ENCODE measurements around the gene CDYL2. TPM values are rescaled to one million over a fixed set of nuclear protein-coding genes. Genes with fewer than 3 reads are reported as not detected.
"Not testable (repeated sequence)": the region's sequence is repeated elsewhere in the genome, so short reads cannot be mapped to it uniquely, and the experiment has no call there.

Gene CDYL2
- polyA plus RNA-seq, 1 donor from 2014 or later: 2.6 TPM

DNA sequence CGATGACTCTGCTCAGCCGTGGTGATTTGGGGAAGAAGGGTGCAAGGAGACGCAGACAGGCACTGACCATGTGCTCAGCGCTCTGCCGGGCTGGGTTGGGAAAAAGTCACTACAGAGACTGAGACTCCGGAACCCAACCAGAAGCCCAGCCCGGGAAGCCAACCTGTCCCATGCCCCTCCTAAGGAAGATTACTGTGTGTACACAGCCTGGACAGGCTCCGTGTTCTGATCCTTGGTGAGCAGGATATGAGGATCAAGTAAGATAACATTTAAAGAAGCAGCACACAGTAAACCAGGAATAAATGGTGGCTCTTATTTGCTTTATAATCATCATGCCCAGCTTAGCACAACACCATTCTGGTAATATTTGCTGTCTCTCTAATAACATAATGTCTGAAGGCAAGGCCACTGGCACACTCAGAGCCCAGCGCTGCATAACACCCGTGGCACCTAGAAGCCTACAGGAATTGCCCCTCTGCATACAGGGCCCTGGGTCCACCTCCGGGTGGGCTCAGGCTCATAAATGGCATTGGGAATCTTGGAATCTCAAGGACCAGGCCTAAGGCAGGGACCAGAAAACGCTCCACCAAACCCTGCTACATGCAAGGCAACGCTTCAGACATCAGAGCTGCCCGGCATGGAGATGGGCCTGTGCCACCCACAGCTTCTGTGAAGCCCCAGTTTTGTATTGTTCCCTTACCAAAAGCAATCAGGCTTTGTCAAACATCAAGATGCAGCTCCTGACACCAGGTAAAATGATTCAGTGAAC, 150.1 kb downstream of the CDYL2 start:
- no peaks in the 10 kb centered on the region for H4K20me1 ChIP-seq (ENCODE audit: insufficient read depth)
- H3K9me3 ChIP-seq (ENCODE audit: low read length): peaks cover 4% of the 10 kb centered on the region
- TF ChIP-seq MXI1 (conservative IDR thresholded peaks at IDR 0.05; ENCODE audit: poor library complexity, severe bottlenecking) (no peak), POLR2AphosphoS5 (IDR thresholded peaks at IDR 0.05) (no peak), EP300 (conservative IDR thresholded peaks at IDR 0.05; ENCODE audit: poor library complexity, severe bottlenecking) (no peak), SMC3 (conservative IDR thresholded peaks at IDR 0.05; ENCODE audit: poor library complexity) (no peak), RAD21 (conservative IDR thresholded peaks at IDR 0.05) (no peak), EZH2 (IDR thresholded peaks at IDR 0.05; ENCODE audit: borderline replicate concordance, insufficient read depth, low read length, poor library complexity, severe bottlenecking) (no peak), TAF1 (IDR thresholded peaks at IDR 0.05; ENCODE audit: low read depth) (no peak)
- TF ChIP-seq, protein P1, sequence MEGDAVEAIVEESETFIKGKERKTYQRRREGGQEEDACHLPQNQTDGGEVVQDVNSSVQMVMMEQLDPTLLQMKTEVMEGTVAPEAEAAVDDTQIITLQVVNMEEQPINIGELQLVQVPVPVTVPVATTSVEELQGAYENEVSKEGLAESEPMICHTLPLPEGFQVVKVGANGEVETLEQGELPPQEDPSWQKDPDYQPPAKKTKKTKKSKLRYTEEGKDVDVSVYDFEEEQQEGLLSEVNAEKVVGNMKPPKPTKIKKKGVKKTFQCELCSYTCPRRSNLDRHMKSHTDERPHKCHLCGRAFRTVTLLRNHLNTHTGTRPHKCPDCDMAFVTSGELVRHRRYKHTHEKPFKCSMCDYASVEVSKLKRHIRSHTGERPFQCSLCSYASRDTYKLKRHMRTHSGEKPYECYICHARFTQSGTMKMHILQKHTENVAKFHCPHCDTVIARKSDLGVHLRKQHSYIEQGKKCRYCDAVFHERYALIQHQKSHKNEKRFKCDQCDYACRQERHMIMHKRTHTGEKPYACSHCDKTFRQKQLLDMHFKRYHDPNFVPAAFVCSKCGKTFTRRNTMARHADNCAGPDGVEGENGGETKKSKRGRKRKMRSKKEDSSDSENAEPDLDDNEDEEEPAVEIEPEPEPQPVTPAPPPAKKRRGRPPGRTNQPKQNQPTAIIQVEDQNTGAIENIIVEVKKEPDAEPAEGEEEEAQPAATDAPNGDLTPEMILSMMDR (IDR thresholded peaks at IDR 0.05; ENCODE audit: poor library complexity, severe bottlenecking): no peak
- TF ChIP-seq, protein P2, sequence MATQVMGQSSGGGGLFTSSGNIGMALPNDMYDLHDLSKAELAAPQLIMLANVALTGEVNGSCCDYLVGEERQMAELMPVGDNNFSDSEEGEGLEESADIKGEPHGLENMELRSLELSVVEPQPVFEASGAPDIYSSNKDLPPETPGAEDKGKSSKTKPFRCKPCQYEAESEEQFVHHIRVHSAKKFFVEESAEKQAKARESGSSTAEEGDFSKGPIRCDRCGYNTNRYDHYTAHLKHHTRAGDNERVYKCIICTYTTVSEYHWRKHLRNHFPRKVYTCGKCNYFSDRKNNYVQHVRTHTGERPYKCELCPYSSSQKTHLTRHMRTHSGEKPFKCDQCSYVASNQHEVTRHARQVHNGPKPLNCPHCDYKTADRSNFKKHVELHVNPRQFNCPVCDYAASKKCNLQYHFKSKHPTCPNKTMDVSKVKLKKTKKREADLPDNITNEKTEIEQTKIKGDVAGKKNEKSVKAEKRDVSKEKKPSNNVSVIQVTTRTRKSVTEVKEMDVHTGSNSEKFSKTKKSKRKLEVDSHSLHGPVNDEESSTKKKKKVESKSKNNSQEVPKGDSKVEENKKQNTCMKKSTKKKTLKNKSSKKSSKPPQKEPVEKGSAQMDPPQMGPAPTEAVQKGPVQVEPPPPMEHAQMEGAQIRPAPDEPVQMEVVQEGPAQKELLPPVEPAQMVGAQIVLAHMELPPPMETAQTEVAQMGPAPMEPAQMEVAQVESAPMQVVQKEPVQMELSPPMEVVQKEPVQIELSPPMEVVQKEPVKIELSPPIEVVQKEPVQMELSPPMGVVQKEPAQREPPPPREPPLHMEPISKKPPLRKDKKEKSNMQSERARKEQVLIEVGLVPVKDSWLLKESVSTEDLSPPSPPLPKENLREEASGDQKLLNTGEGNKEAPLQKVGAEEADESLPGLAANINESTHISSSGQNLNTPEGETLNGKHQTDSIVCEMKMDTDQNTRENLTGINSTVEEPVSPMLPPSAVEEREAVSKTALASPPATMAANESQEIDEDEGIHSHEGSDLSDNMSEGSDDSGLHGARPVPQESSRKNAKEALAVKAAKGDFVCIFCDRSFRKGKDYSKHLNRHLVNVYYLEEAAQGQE (IDR thresholded peaks at IDR 0.05; ENCODE audit: borderline replicate concordance): no peak
- no peak overlapping the region for H3K27ac ChIP-seq (ENCODE audit: low read length)
- H3K4me3 ChIP-seq (ENCODE audit: low read length): no peak overlapping the region
- H3F3A ChIP-seq (ENCODE audit: insufficient read depth, low read length, poor library complexity, severe bottlenecking): no peaks in the 10 kb centered on the region
- H3K9ac ChIP-seq (ENCODE audit: low read length): no peak overlapping the region
- H2AFZ ChIP-seq (ENCODE audit: low read depth, low read length): no peak overlapping the region
- H3K79me2 ChIP-seq (replicated peaks; ENCODE audit: insufficient read depth, low read length): no peaks in the 10 kb centered on the region
- H3K4me2 ChIP-seq (ENCODE audit: low read length): no peak overlapping the region
- H3K9me2 ChIP-seq (ENCODE audit: insufficient read depth, low read length): no peaks in the 10 kb centered on the region
- H3K36me3 ChIP-seq (ENCODE audit: insufficient read depth, low read length): no peaks in the 10 kb centered on the region
- no peaks in the 10 kb centered on the region for H3K27me3 ChIP-seq (ENCODE audit: insufficient read depth, low read depth, low read length)

GRCh38 chr16:80652441-80652840, 152.0 kb downstream of the CDYL2 start:
- no peak overlapping the region for H3K27ac ChIP-seq (ENCODE audit: low read length)
- no peaks in the 10 kb centered on the region for H3K36me3 ChIP-seq (ENCODE audit: insufficient read depth, low read length)
- no peak overlapping the region for H3K4me2 ChIP-seq (ENCODE audit: low read length)
- no peaks in the 10 kb centered on the region for H3K27me3 ChIP-seq (ENCODE audit: insufficient read depth, low read depth, low read length)
- H3K4me3 ChIP-seq (ENCODE audit: low read length): no peak overlapping the region
- H2AFZ ChIP-seq (ENCODE audit: low read depth, low read length): no peak overlapping the region
- no peak overlapping the region for H3K9ac ChIP-seq (ENCODE audit: low read length)
- H3K79me2 ChIP-seq (replicated peaks; ENCODE audit: insufficient read depth, low read length): no peaks in the 10 kb centered on the region
- TF ChIP-seq EP300 (conservative IDR thresholded peaks at IDR 0.05; ENCODE audit: poor library complexity, severe bottlenecking) (no peak), TAF1 (IDR thresholded peaks at IDR 0.05; ENCODE audit: low read depth) (no peak)
- no peaks in the 10 kb centered on the region for H3F3A ChIP-seq (ENCODE audit: insufficient read depth, low read length, poor library complexity, severe bottlenecking)
- peaks cover 4% of the 10 kb centered on the region for H3K9me3 ChIP-seq (ENCODE audit: low read length)
- no peaks in the 10 kb centered on the region for H4K20me1 ChIP-seq (ENCODE audit: insufficient read depth)
- H3K9me2 ChIP-seq (ENCODE audit: insufficient read depth, low read length): no peaks in the 10 kb centered on the region

DNA sequence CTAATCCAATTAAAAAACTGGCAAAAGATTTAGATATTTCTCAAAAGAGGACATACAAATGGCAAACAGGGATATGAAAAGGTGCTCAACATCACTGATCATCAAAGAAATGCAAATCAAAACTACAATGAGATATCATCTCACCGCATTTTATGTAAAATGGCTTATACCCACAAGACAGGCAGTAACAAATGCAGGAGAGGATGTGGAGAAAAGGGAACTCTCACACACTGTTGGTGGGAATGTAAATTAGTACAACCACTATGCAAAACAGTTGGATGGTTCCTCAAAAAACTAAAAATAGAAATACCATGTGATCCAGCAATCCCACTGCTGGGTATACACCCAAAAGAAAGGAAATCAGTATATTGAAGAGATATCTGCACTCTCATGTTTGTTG, 154.1 kb downstream of the CDYL2 start:
- not testable (repeated sequence) for H3K27ac ChIP-seq (ENCODE audit: low read length); H2AFZ ChIP-seq (ENCODE audit: low read depth, low read length); H3F3A ChIP-seq (ENCODE audit: insufficient read depth, low read length, poor library complexity, severe bottlenecking); H3K36me3 ChIP-seq (ENCODE audit: insufficient read depth, low read length); H3K9ac ChIP-seq (ENCODE audit: low read length); H3K4me3 ChIP-seq (ENCODE audit: low read length); H3K4me2 ChIP-seq (ENCODE audit: low read length); H4K20me1 ChIP-seq (ENCODE audit: insufficient read depth); H3K79me2 ChIP-seq (replicated peaks; ENCODE audit: insufficient read depth, low read length); H3K9me3 ChIP-seq (ENCODE audit: low read length); H3K27me3 ChIP-seq (ENCODE audit: insufficient read depth, low read depth, low read length); H3K9me2 ChIP-seq (ENCODE audit: insufficient read depth, low read length)
